ENCODE measurements around the gene CATSPER3.

The CATSPER3 gene

GRCh38 chr5:135012033-135012588 lies 44.4 kb downstream of the CATSPER3 start:
- no peak for DNase-seq

GRCh38 chr5:135012951-135013391 lies 45.3 kb downstream of the CATSPER3 start:
- DNase-seq: no peak

GRCh38 chr5:135013445-135013844 lies 45.7 kb downstream of the CATSPER3 start:
- DNase-seq: no peak

GRCh38 chr5:135013947-135014570 lies 46.4 kb downstream of the CATSPER3 start:
- no peak for DNase-seq

GRCh38 chr5:135015942-135016341 lies 48.2 kb downstream of the CATSPER3 start:
- DNase-seq: no peak

GRCh38 chr5:135016861-135017290 lies 49.2 kb downstream of the CATSPER3 start:
- no peak for DNase-seq

- no peak for DNase-seq
Measured at GRCh38 chr5:135018457-135018856, 50.8 kb downstream of the CATSPER3 start.

GRCh38 chr5:135019314-135019713 lies 51.6 kb downstream of the CATSPER3 start:
- no peak for DNase-seq

- no peak for DNase-seq
Measured at GRCh38 chr5:135020111-135020895, 52.6 kb downstream of the CATSPER3 start.

- no peak for DNase-seq
Measured at GRCh38 chr5:135024956-135025729, 57.4 kb downstream of the CATSPER3 start.

GRCh38 chr5:135025730-135026644 lies 58.3 kb downstream of the CATSPER3 start:
- DNase-seq: no peak

GRCh38 chr5:135026645-135027265 lies 59.0 kb downstream of the CATSPER3 start:
- no peak for DNase-seq

GRCh38 chr5:135027266-135027696 lies 59.6 kb downstream of the CATSPER3 start:
- no peak for DNase-seq

- DNase-seq: no peak
Measured at GRCh38 chr5:135027697-135028615, 60.2 kb downstream of the CATSPER3 start.

GRCh38 chr5:135028791-135029476 lies 61.2 kb downstream of the CATSPER3 start:
- no peak for DNase-seq

GRCh38 chr5:135029477-135030122 lies 61.9 kb downstream of the CATSPER3 start:
- DNase-seq: no peak

GRCh38 chr5:135030123-135030955 lies 62.6 kb downstream of the CATSPER3 start:
- DNase-seq: no peak

Measured in amniotic stem cell (primary cell).